ENCODE measurements around the gene PPP2R1B.

The PPP2R1B gene

GRCh38 chr11:111684251-111684650, 81.9 kb downstream of the PPP2R1B start:
- DNase-seq: no peak

GRCh38 chr11:111683806-111684205, 82.4 kb downstream of the PPP2R1B start:
- DNase-seq: no peak

GRCh38 chr11:111680486-111681175, 85.6 kb downstream of the PPP2R1B start:
- DNase-seq: no peak

Data from GDM1 (cell line).